HL-60 (cell line): ENCODE measurements around the gene VNN1.

Experiments used
- DNase-seq, 2 experiments: peaks; one replicate each; pipeline ENCODE4 v3.0.0-alpha.2; 2010 to 2020; ENCODE audit warnings: low read depth in 1 of 2, low spot score in 1 of 2
- H3K27ac ChIP-seq: fragments of 250-450 bp; sonication (Bioruptor Pico); replicated peaks from 2 replicates; pipeline ENCODE4 v1.5.1; 2020; ENCODE audit warnings: mild to moderate bottlenecking, moderate library complexity
- H3K27me3 ChIP-seq: fragments of 250-450 bp; sonication (Bioruptor Pico); 2 replicates; pipeline ENCODE4 v1.5.1; 2021; ENCODE audit warnings: mild to moderate bottlenecking, moderate library complexity; ENCODE audit not compliant: insufficient read depth, poor library complexity, severe bottlenecking
- H3K4me3 ChIP-seq: replicated peaks from 2 replicates; pipeline ENCODE4 v1.5.1; 2011; ENCODE audit warnings: mild to moderate bottlenecking, control low read depth, low read length; ENCODE audit not compliant: insufficient read depth
- CTCF ChIP-seq: IDR thresholded peaks from one replicate; pipeline ENCODE4 v1.5.1; 2011; ENCODE audit warnings: low read length, control low read depth, inconsistent platforms; ENCODE audit not compliant: insufficient read depth
- GABPA ChIP-seq: IDR thresholded peaks from 2 replicates; pipeline ENCODE4 v1.6.1; 2012; ENCODE audit warnings: low read depth
- POLR2AphosphoS5 ChIP-seq: IDR thresholded peaks from 2 replicates; pipeline ENCODE4 v1.6.1; 2012; ENCODE audit warnings: low read depth
- SPI1 ChIP-seq: IDR thresholded peaks from 2 replicates; pipeline ENCODE4 v1.6.1; 2012; ENCODE audit warnings: low read depth, mild to moderate bottlenecking, borderline replicate concordance
- TF ChIP-seq, protein P1 (sequence below): IDR thresholded peaks from 2 replicates; pipeline ENCODE4 v1.6.1; 2012; ENCODE audit warnings: low read depth; ENCODE audit not compliant: insufficient replicate concordance

The VNN1 gene

DNA sequence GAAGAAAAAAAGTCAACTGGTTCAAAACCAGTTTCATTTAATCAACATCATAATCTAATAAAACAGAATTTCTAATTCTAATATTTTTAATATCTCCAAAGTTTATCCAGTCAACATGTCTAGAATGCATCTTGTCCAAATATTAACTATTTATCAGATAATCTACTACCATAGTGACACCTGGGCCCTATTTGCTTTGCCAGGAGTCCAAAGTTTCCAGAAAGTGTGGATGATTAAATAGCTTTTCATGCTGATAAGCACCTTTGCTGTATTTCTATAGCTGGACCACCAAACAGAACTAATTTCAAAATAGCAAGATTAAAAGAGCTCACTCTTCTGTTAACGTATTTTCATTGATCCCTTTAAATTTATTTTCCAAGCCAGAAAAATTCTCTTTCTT, 42.6 kb downstream of the VNN1 start:
- H3K27ac ChIP-seq: no peak overlapping the region
- DNase-seq: no peak
- H3K4me3 ChIP-seq: no peak overlapping the region
- H3K27me3 ChIP-seq: no peaks in the 10 kb centered on the region
- TF ChIP-seq POLR2AphosphoS5: no peak
- TF ChIP-seq SPI1: no peak
- TF ChIP-seq, protein P1, sequence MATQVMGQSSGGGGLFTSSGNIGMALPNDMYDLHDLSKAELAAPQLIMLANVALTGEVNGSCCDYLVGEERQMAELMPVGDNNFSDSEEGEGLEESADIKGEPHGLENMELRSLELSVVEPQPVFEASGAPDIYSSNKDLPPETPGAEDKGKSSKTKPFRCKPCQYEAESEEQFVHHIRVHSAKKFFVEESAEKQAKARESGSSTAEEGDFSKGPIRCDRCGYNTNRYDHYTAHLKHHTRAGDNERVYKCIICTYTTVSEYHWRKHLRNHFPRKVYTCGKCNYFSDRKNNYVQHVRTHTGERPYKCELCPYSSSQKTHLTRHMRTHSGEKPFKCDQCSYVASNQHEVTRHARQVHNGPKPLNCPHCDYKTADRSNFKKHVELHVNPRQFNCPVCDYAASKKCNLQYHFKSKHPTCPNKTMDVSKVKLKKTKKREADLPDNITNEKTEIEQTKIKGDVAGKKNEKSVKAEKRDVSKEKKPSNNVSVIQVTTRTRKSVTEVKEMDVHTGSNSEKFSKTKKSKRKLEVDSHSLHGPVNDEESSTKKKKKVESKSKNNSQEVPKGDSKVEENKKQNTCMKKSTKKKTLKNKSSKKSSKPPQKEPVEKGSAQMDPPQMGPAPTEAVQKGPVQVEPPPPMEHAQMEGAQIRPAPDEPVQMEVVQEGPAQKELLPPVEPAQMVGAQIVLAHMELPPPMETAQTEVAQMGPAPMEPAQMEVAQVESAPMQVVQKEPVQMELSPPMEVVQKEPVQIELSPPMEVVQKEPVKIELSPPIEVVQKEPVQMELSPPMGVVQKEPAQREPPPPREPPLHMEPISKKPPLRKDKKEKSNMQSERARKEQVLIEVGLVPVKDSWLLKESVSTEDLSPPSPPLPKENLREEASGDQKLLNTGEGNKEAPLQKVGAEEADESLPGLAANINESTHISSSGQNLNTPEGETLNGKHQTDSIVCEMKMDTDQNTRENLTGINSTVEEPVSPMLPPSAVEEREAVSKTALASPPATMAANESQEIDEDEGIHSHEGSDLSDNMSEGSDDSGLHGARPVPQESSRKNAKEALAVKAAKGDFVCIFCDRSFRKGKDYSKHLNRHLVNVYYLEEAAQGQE: no peak
- no peak for TF ChIP-seq GABPA
- TF ChIP-seq CTCF: no peak

- Histone ChIP-seq H3K27ac (no peak overlapping the region), H3K4me3 (no peak overlapping the region), H3K27me3 (no peaks in the 10 kb centered on the region)
- TF ChIP-seq GABPA: no peak
- TF ChIP-seq CTCF: peak; percentile 2
- DNase-seq: peak in 1 of 2 experiments; percentile 1
Measured at GRCh38 chr6:132669690-132670291, 44.1 kb downstream of the VNN1 start.

DNA sequence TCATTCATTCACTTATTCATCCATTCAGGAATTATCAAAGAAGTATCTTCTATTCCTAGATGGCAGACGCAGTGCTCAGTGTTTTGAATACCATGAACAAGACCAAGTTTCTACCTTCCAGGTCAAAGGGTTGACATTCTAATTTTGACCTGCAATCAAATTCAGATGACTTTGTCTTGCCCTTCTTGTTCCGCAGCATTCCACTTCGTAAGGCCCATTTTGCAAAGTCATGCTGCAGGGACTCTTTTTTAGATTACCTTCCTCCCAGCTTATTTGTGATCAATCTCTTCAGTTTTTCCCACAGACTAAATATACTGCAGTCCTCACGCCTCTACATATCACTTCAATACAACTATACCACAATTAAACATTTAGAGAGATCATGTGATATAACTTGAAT, 47.7 kb downstream of the VNN1 start:
- TF ChIP-seq, protein P1: no peak
- no peak for TF ChIP-seq POLR2AphosphoS5
- no peak for TF ChIP-seq SPI1
- no peak overlapping the region for H3K4me3 ChIP-seq
- DNase-seq: no peak
- H3K27ac ChIP-seq: no peak overlapping the region
- no peaks in the 10 kb centered on the region for H3K27me3 ChIP-seq

DNA sequence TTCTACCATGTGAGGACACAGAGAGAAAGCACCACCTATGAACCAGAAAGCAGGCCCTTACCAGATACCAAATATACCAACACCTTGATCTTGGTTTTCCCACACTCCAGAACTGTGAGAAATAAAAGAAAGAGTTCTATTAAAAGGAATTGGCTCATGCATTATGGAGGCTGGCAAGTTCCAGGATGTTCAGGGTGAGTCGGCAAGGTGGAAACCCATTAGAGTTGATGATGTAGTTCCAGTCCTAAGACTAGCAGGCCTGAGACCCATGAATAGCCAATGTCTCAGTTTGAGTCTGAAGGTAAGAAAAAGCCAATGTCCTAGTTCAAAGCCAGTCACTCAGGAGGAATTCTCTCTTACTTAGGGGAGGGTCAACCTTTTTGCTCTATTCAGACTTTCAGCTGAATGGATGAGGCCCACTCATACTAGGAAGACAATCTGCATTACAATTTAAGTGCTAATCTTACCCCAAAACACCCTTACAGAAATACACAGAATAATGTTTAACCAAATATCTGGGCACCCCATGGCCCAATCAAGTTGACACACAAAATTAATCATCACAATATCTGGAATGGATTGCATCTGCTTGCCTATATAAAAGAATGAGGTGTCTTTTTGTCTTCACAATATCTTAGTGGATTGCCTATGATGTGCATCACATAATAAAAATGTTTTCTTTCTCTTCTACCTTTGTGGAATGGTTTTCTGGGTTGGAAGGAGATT, 49.4 kb downstream of the VNN1 start:
- no peak for DNase-seq

More for the DNA sequence above, 49.4 kb downstream of the VNN1 start:
- Histone ChIP-seq H3K27ac (no peak overlapping the region), H3K4me3 (no peak overlapping the region), H3K27me3 (no peaks in the 10 kb centered on the region)
- TF ChIP-seq SPI1 (no peak), CTCF (no peak)
- TF ChIP-seq, protein P1: no peak
